BJ (cell line): ENCODE measurements around the gene TTC39B. TPM values are rescaled to one million over a fixed set of nuclear protein-coding genes. Genes with fewer than 3 reads are reported as not detected.

Experiments used
- CTCF ChIA-PET: fragments of 350-600 bp; formaldehyde crosslinking; extraction: SDS; loops from one replicate; lab custom pipeline; 2021; ENCODE audit warnings: antibody characterized with exemption, inconsistent platforms; lab: Yijun Ruan, JAX
- POLR2A ChIA-PET: fragments of 300-600 bp; sonication (Branson Sonifier 250); formaldehyde crosslinking; extraction: SDS; loops from one replicate; lab custom pipeline; 2021; ENCODE audit warnings: antibody characterized with exemption; lab: Charles Lee
- DNase-seq: peaks from one replicate; pipeline ENCODE4 v3.0.0-alpha.2; 2011; ENCODE audit warnings: low read depth
- H3K27me3 ChIP-seq: 2 replicates; pipeline ENCODE4 v1.6.0; 2011; ENCODE audit warnings: low read length; ENCODE audit not compliant: control insufficient read depth, insufficient read depth
- H3K36me3 ChIP-seq: 2 replicates; pipeline ENCODE4 v1.5.1; 2011; ENCODE audit warnings: low read length; ENCODE audit not compliant: control insufficient read depth, insufficient read depth
- H3K4me3 ChIP-seq: 2 replicates; pipeline ENCODE4 v1.5.1; 2011; ENCODE audit warnings: low read depth, mild to moderate bottlenecking, control low read depth, low read length
- polyA plus RNA-seq: library from polyadenylated mRNA; depleted of rRNA; stranded (reverse); fragments of >200 nt; gene quantifications from 2 replicates; pipeline ENCODE4 v1.2.3, GENCODE V29; 2011
- TF ChIP-seq, protein P1 (sequence below): IDR thresholded peaks from 2 replicates; pipeline ENCODE4 v1.5.1; 2011; ENCODE audit warnings: low read depth, mild to moderate bottlenecking, control low read depth, inconsistent platforms, low read length, moderate library complexity; ENCODE audit not compliant: insufficient read depth

The TTC39B gene
- polyA plus RNA-seq, 1 experiment, result 5.1 TPM

DNA sequence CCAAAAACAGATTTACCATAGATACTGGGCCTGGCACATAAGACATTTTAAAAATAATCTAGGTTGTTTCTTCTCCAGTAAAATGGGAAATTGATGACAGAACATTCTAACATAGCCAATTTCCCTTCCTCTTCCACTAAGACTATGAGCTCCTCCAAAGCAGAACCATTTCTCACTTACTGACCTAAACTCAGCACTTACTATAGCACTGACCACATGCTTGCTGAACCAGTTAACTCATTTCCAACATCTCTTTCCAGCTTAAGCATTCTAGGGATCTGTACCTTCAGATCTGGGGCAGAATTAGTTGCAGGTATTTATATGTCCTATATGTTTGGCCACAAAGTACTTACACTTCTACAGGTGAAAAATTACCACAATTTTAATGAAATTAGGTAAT is 58.9 kb downstream of the TTC39B start:
- H3K27me3 ChIP-seq, result no peaks in the 10 kb centered on the region
- POLR2A ChIA-PET, result no interaction called here
- DNase-seq, result no peak
- TF ChIP-seq, protein P1, sequence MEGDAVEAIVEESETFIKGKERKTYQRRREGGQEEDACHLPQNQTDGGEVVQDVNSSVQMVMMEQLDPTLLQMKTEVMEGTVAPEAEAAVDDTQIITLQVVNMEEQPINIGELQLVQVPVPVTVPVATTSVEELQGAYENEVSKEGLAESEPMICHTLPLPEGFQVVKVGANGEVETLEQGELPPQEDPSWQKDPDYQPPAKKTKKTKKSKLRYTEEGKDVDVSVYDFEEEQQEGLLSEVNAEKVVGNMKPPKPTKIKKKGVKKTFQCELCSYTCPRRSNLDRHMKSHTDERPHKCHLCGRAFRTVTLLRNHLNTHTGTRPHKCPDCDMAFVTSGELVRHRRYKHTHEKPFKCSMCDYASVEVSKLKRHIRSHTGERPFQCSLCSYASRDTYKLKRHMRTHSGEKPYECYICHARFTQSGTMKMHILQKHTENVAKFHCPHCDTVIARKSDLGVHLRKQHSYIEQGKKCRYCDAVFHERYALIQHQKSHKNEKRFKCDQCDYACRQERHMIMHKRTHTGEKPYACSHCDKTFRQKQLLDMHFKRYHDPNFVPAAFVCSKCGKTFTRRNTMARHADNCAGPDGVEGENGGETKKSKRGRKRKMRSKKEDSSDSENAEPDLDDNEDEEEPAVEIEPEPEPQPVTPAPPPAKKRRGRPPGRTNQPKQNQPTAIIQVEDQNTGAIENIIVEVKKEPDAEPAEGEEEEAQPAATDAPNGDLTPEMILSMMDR, result no peak
- no peak overlapping the region for H3K4me3 ChIP-seq
- no peaks in the 10 kb centered on the region for H3K36me3 ChIP-seq
- CTCF ChIA-PET, result no interaction called here

DNA sequence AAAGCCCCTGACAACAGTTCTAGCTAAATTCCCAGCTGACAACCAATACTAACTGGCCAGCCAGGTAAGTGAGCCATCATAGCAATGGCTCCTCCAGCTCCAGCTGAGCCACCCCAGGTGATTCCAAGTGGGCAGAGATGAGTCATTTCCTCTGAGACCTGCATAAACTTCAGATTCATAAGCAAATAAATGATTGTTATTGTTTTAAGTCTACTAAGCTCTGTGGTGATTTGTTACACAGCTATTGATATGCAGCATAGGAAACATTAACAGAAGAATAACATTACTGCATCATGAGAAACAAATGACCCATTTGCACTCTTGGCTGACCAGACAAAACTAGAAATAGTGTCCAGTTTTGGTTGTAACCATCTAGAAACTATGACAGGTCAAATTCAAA is 60.3 kb downstream of the TTC39B start:
- no peaks in the 10 kb centered on the region for H3K36me3 ChIP-seq
- ChIA-PET CTCF (interaction anchor here (0.6 to 1.2 kb wide), 3 partner anchors 9 to 549 kb away, joined by 3 to 4 read pairs (median 3); no protein-coding TSS in a partner anchor), POLR2A (no interaction called here)
- no peaks in the 10 kb centered on the region for H3K27me3 ChIP-seq
- TF ChIP-seq, protein P1, result no peak
- no peak for DNase-seq
- H3K4me3 ChIP-seq, result no peak overlapping the region

DNA sequence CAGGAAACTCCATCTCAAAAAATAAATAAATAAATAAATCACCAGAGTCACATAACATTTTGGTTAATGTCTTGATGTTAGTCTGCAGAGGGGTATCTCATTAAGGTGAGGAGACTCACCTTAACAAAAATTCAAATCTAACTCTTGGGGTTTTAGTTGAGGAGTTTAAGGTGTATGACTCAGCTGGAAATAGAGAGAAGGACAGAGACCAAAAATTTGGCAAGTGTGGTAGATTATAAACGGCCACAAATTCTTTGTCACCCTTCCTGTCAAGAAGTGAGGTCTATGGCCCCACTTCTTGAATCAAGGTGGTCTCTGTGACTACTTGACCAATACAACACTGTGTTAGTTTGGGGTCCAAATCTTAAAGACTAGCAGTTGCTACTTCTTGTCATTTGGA is 60.8 kb downstream of the TTC39B start:
- H3K4me3 ChIP-seq, result no peak overlapping the region
- TF ChIP-seq, protein P1, result no peak
- H3K36me3 ChIP-seq, result no peaks in the 10 kb centered on the region
- POLR2A ChIA-PET, result no interaction called here
- H3K27me3 ChIP-seq, result no peaks in the 10 kb centered on the region
- no peak for DNase-seq
- CTCF ChIA-PET, result interaction anchor here (0.8 to 1.2 kb wide), 2 partner anchors 9 to 14 kb away, joined by 3 to 4 read pairs; no protein-coding TSS in a partner anchor

DNA sequence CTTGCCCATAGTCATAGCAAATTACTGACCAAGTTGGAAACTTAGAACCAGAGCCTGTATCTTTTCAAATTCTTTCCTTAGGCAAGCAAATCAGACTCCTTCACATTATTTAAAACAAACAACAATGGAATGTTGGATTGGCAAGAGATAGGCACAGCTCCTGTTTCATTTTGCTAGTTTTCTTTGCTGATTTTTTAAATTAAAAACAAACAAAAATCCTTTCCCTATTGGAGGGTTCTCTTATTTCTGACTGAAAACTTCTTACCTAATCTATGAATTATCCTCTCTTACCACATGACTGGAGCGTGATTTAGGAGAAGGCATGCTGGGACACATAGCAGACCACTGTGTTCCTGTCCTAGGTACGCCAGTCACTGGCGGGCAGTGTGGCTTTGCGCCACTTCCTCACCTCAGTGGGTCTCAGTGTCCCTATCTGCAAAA is 63.0 kb downstream of the TTC39B start:
- POLR2A ChIA-PET, result no interaction called here
- no peak for DNase-seq
- H3K4me3 ChIP-seq, result no peak overlapping the region
- H3K27me3 ChIP-seq, result no peaks in the 10 kb centered on the region
- no peaks in the 10 kb centered on the region for H3K36me3 ChIP-seq
- TF ChIP-seq, protein P1, result no peak
- CTCF ChIA-PET, result interaction anchor here (1.1 kb wide), 1 partner anchor 12 kb away, joined by 3 read pairs; no protein-coding TSS in a partner anchor

DNA sequence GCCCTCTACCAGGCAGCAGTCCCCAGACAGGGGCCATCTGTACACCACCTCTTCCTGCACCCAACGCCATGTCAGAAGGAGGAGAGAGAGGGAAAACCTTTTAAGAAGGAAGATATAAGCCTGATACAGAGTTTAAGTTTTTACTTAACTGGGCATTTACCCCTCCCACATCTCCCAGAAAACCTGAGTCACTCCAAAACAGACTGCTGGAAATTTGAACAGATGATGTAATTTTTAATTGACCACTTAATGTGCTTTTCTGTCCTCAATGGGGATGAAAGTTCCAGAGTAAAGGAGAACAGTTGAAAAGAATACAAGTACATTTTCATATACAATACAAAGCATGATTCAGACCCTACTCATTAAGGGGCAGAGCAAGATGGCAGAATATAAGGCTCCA is 63.9 kb downstream of the TTC39B start:
- POLR2A ChIA-PET, result no interaction called here
- CTCF ChIA-PET, result no interaction called here
- DNase-seq, result peak; percentile 19

More for the DNA sequence above, 63.9 kb downstream of the TTC39B start:
- H3K36me3 ChIP-seq, result no peaks in the 10 kb centered on the region
- no peak overlapping the region for H3K4me3 ChIP-seq
- TF ChIP-seq, protein P1, result no peak
- no peaks in the 10 kb centered on the region for H3K27me3 ChIP-seq
